Stimulated activated CD8-positive, alpha-beta memory T cell treated with anti-CD3 and anti-CD28 coated beads, Interleukin-12 subunit alpha, Interleukin-12 subunit beta, amount 100 ng/mL, for 24 hours (primary cell): ENCODE measurements around the gene B4GALT7.
"Not testable (repeated sequence)": the region's sequence is repeated elsewhere in the genome, so short reads cannot be mapped to it uniquely, and the experiment has no call there.

Experiments used
- DNase-seq: peaks from one replicate; pipeline ENCODE4 v3.0.0-alpha.2; 2020; ENCODE audit errors: extremely low read depth

The B4GALT7 gene

GRCh38 chr5:177599731-177600507 lies at the start of gene B4GALT7:
Gene B4GALT7, plus strand, starts transcription at chr5:177600132. Its CDS starts 79 bp downstream, at chr5:177600211.
- DNase-seq, result peak; percentile 71

DNA sequence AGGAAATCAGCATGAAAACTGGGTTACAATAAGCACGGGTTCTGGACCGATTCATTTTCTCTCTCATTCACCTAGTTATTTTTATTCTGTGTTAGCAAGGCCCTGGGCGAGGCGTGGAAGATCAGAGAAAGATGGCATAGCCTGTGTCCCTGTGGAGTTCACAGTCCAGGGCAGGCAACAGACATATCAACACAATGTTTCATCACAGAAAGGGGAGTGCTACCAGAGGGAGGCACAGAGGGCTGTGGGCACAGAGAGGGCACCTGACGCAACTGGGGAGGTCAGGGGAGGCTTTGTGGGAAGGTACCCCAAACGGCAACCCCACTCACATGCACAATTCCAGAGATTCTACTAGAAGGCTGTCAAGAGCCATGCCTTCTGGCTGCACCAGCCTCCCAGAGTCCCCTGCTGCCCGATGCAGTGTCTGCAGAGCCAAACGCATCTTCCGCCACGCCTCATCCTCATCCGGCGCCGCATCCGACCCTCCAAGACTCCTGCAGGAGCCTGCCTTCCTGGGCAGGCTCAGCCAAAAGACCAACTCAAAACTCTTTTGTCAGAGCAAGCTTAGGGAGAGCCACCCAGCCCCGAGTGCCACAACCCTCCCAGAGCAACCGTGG lies 47.0 kb upstream of the B4GALT7 start:
- no peak for DNase-seq

DNA sequence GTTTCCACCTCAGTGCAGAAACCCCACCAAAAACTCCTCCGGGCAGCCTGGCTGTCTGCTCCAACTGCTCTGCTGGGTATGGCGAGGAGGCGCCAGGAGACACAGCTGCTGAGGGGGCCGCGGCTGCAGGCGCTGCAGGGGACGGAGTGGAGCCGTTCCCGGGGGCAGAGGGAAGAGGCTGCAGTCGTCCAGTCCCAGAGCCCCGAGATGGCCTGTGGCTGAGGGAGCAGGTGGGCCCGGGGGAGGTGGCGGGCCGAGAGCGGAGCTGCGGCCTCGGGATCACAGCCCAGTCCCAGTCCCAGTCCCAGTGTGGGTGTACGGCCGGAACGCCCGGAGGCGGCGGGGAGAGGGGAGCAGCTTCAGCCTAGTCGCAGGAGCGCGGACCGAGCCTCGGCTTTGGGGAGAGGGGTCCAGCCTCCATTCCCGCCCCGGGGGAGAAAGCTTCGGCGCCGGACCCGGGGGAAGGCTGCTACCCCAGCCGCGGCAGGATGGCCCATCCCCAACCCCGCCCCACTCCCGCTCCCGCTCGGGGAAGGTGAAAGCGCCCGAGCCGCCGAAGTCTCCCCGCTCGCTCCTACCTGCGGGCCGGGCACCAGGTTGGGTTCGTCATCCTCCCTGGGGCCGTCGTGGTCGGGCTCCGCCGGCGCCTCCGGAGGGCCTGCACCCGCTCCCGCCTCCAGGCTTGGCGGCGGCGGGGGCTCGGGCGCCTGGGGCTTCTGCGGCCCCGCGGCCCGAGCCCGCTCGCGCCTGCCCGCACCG lies 46.1 kb upstream of the B4GALT7 start:
- no peak for DNase-seq

- peak; percentile 87 for DNase-seq
These were observed 45.3 kb upstream of the B4GALT7 start, which contains the start of gene FAM193B for GRCh38 chr5:177554474-177555111. Gene FAM193B, minus strand, starts transcription at chr5:177554563. Its CDS starts 105 bp downstream, at chr5:177554458.

DNA sequence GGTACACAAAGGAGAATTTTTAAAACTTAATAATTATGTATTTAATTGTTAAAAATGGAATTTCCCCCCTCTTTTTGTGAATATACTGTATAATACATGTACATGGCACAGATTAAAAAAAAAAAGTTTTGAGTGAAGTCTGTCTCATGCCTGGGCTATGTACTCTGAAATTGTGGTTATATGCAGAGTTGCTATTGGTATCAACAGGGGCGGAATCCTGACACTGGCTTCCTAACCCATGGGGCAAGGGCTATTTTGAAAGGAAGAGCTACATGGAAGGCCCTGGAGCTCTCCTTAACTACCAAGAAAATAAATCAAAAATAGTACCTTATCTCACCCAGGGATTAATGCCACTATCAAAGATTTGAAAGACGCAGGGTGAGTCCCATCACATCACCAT lies 44.7 kb upstream of the B4GALT7 start:
- DNase-seq, result no peak

- no peak for DNase-seq
These were observed 44.3 kb upstream of the B4GALT7 start for GRCh38 chr5:177555665-177556064.

DNA sequence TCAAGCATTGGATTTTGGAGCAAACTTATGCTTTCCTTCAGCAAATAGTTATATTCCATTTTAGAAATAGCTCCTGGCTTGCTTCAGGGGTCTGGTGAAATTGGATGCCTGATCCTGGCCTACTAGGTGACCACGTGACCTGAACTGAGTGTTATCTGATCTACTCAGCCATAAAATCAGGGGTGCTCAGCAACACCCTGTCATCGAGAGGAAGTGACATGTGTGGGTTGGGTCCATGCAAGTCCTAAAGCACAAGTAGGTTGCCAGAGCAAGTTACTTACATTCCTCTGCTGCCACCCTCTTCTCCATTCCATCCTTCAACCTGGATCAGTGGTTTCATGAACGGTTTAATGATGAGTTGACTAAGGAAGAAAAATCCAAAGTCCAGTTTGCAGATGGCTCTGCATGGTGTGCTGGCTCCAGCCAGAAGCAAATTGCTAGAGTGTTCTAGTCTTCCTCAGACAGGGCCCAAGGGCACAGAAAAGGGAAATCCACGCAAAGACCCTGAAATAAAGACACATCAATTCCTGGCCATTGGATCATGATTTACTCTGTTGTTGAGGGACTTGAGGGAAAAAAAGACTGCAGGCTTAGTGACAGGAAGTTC lies 42.8 kb upstream of the B4GALT7 start:
- DNase-seq, result no peak

- DNase-seq, result no peak
These were observed 42.1 kb upstream of the B4GALT7 start for GRCh38 chr5:177557796-177558195.

DNA sequence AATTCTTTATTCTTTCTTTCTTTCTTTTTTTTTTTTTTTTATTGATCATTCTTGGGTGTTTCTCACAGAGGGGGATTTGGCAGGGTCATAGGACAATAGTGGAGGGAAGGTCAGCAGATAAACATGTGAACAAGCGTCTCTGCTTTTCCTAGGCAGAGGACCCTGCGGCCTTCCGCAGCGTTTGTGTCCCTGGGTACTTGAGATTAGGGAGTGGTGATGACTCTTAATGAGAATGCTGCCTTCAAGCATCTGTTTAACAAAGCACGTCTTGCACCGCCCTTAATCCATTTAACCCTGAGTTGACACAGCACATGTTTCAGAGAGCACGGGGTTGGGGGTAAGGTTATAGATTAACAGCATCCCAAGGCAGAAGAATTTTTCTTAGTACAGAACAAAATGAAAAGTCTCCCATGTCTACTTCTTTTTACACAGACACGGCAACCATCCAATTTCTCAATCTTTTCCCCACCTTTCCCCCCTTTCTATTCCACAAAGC lies 40.4 kb upstream of the B4GALT7 start:
- not testable (repeated sequence) for DNase-seq

DNA sequence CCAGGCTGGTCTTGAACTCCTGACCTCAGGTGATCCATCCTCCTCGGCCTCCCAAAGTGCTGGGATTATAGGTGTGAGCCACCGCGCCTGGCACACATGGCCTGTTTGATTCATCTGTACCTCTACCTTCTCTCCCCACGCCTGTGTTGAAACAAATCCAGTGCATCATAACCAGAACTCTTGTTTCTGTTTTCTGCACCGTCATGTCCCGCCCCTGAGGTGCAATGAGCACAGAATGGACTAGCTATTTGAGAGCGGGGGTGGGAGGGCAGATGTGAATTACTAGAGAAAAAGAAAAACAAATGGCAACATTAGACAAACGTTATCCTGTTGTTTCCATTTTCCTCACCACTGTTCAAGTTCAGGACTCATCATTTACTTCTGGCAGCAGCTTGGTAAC lies 34.9 kb upstream of the B4GALT7 start:
- no peak for DNase-seq

GRCh38 chr5:177568326-177568725 lies 31.6 kb upstream of the B4GALT7 start:
- DNase-seq, result no peak

GRCh38 chr5:177569894-177570293 lies 30.0 kb upstream of the B4GALT7 start:
- no peak for DNase-seq

- no peak for DNase-seq
These were observed 24.4 kb upstream of the B4GALT7 start for GRCh38 chr5:177575488-177575887.

DNA sequence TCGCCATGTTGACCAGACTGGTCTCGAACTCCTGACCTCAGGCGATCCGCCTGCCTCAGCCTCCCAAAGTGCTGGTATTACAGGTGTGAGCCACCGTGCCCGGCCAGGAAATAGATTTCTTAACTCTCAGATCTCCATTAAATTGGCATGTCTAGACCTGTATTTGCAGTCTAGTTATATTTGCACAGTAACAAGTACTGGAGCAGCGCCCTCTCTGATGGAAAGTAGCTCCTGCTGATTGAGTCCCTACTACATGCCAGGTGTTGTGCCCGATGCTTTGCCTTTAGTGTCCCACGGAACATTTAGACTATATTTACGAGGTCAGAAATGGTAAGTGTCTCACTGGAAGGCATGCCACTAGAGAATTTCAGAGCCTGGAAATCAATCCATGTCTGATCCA lies 23.8 kb upstream of the B4GALT7 start:
- no peak for DNase-seq

DNA sequence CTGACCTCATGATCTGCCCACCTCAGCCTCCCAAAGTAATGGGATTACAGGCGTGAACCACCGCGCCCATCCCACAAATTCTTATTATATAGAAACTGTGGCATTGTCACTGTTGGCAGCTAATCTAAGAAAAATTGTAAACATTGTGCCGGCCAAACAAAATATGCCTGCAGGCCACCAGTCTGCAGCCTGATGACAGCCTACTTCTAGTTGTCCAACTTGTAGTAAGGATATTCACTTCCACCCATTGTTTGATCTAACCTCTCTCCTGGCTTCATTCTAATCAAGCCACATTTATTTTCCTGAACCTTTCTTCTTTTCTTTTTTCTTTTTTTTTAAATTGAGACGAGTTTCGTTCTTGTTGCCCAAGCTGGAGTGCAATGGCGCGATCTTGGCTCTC lies 21.6 kb upstream of the B4GALT7 start:
- DNase-seq, result no peak

- DNase-seq, result no peak
These were observed 11.5 kb upstream of the B4GALT7 start for GRCh38 chr5:177588413-177588909.

DNA sequence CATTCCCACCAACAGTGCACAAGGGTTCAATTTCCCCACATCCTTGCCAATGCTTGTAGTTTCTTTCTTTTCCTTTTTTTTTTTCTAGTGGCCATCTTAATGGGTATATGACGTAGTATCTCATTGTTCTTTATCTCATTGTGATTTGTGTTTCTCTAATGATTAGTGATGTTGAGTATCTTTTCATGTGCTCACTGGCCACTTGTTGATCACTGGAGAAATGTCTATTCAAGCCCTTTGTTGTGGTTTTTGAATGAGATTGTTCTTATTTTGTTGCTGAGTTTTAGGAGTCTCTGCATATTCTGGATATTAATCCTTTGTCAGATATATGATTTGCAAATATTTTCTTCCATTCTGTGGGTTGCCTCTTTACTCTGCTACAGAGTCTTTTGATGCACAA lies 9.5 kb upstream of the B4GALT7 start:
- DNase-seq, result no peak

DNA sequence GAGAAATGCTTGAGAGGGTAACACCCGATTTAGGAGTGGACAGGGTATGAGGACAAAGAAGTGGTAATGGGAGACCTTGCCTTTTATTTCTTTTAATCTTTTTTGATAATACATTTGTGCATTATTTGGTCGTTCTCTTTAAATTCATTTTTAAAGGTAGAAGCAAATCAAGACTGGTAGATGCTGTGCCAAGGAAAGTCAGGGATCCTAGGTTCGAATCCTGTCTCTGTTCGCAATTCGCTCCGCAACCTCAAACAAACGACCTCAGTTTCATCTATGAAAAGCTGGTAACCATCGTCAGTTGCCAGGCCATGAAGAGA lies 8.3 kb upstream of the B4GALT7 start:
- DNase-seq, result no peak

DNA sequence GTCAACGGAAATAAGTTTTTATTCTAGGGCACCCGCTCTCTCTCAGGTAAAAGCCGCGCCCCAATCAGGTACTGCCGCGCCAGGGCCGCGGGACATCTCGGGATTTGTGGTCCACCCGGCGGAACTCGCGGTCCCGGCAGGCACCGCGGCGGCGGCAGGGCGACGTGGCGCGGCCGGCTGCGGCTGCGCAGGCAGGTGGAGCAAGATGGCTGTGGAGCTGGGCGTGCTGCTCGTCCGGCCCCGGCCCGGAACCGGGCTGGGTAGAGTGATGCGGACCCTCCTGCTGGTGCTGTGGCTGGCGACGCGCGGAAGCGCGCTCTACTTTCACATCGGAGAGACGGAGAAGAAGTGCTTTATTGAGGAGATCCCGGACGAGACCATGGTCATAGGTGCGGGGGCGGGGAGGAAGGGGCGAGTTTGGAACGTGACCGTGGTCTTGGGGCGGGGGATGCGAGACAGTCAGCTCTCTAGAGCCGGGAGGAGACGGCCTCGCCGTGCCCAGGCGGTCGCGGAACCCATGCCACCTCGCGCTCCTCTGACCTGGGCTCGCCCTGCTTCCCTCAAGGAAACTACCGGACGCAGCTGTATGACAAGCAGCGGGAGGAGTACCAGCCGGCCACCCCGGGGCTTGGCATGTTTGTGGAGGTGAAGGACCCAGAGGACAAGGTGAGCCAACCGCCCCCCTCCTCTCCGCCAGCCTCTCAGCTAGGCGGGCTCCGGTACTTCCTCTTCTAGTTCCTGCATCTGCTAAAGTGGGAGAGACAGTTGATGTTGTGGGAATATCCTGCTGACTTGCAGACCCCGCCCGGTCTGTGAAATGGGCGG lies 7.7 kb upstream of the B4GALT7 start, which contains the start of gene TMED9:
TSS of gene TMED9 (plus strand) at position 194 of the 825 bp plus-strand sequence. CDS start at position 206, 12 bp downstream.
- peak; percentile 73 for DNase-seq

DNA sequence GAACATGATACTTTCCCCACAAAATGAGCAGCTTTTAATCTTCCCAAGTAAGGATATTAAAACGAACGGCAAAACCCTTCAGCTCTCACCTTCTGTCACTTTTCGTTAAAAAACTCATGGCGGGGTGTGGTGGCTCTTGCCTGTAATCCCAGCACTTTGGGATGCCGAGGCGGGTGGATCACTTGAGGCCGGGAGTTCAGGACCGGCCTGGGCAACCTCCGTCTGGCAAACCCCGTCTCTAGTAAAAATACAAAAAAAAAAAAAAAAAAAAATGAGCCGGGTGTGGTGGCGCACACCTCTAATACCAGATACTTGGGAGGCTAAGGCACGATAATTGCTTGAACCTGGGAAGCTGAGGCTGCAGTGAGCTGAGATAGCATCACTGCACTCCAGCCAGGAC lies 7.0 kb upstream of the B4GALT7 start:
- DNase-seq, result no peak
